ENCODE results near the gene ADGRA1.

DNA sequence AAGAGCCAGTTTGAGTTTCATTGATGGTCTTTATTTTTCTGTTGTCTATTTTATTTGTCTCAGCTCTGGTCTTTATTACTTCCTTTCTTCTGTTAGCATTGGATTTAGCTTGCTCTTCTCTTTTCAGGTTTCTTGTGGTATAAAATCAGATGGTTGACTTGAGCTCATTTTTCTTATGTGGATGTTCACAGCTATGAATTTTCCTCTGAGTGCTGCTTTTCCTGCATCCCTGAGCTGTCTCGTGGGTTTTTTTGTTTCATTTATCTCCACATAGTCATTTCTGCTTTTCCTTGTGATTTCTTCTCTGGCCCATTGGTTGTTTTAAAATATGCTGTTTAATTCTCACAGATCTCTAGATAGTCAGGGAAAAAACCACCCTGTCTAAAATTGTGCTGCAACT is 19.7 kb downstream of the ADGRA1 start:
- no peak for TF ChIP-seq POLR2A (IDR thresholded peaks at IDR 0.05)
- TF ChIP-seq, protein P1, sequence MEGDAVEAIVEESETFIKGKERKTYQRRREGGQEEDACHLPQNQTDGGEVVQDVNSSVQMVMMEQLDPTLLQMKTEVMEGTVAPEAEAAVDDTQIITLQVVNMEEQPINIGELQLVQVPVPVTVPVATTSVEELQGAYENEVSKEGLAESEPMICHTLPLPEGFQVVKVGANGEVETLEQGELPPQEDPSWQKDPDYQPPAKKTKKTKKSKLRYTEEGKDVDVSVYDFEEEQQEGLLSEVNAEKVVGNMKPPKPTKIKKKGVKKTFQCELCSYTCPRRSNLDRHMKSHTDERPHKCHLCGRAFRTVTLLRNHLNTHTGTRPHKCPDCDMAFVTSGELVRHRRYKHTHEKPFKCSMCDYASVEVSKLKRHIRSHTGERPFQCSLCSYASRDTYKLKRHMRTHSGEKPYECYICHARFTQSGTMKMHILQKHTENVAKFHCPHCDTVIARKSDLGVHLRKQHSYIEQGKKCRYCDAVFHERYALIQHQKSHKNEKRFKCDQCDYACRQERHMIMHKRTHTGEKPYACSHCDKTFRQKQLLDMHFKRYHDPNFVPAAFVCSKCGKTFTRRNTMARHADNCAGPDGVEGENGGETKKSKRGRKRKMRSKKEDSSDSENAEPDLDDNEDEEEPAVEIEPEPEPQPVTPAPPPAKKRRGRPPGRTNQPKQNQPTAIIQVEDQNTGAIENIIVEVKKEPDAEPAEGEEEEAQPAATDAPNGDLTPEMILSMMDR (IDR thresholded peaks at IDR 0.05) = no peak
- no peak for TF ChIP-seq POLR2AphosphoS5 (IDR thresholded peaks at IDR 0.05)

Measured in sigmoid colon (tissue), 4 donors.